HS-5 (cell line): ENCODE results near the gene BABAM2.
"Not testable (repeated sequence)": the region's sequence is repeated elsewhere in the genome, so short reads cannot be mapped to it uniquely, and the experiment has no call there.

Experiments used
- DNase-seq: peaks from one replicate; pipeline ENCODE4 v3.0.0-alpha.2; 2012; ENCODE audit warnings: low read depth

The BABAM2 gene

DNA sequence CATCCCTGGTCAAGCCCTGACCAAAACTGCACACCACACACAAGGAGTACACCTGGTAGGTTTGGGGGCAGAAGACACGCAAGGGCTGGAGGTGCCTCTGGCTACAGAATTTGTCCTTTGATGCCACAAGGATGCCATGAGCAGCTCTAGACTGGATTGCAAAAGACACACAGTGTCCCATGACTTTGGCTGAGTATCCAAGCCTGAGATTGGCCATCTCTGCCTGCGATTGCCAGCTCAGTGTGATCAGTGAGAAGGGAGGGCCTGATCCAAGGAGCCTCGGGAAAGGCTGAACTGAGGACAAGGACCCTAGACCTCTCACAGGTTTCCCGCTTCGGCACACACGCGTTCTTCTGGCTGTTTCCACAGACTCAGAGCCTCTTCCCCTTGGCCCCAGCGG is 442.2 kb downstream of the BABAM2 start:
- no peak for DNase-seq

DNA sequence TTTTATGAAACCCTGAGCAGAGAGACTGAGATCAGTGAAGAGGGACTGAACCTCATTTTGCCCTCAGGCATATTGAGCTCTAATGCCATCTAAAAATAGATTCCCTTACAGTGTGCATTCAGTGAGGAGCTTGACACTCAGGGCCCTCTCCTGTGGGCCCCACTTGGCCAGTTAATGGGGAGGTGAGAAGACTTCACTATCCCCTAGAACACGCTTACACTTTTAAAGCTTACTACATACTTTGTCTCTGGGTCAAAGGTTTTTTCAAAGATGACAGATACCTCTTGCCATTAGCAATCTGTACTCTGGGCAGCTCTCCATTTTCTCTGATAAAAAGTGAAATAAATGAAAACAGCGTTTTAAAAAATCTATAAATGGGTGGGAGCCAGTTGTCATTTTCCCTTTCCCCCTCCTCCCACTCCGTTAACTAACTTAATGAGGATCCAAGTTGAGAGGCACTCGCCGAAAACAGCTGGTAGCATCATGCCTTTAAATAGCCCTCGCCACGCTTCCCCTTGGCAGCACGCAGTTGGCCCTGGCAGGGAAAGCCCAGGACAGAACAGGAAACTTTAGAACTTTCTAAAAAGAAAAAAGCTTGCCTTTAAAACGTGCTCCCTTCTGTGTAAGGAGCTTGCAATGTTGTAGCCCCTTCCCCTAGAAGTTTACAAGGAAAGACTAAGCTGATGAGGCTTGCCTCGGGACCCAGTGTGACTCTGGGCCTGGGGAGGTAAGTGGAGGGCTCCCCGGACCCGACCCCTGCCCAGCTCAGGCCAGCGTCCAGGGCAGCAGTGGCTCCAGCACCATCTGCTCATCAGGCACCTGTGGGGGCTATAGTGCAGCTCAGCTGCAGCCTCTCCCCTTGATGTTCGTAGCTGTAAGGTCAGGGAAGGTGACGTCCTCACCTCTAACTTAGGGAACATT is 443.3 kb downstream of the BABAM2 start:
- DNase-seq = no peak

DNA sequence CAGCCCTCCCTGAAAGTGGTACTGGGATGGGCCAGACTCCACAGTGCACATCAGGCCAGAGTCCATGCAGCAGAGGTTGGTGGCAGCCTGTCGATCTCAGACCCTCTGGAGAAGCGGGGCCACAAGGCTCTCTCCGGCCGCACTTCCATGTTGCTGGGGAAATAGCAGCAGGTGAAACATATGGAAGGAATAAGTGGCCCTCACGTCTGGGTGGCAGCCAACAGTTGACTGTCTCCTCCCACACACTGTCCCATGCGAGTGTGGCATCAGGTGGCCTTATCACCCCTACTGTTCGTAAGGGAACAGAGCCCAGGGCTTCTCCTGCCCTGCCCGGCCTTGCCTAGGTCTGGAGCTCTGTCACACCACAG is 444.0 kb downstream of the BABAM2 start:
- no peak for DNase-seq

- DNase-seq = not testable (repeated sequence)
Observed at GRCh38 chr2:28335265-28335664, 444.7 kb downstream of the BABAM2 start.

DNA sequence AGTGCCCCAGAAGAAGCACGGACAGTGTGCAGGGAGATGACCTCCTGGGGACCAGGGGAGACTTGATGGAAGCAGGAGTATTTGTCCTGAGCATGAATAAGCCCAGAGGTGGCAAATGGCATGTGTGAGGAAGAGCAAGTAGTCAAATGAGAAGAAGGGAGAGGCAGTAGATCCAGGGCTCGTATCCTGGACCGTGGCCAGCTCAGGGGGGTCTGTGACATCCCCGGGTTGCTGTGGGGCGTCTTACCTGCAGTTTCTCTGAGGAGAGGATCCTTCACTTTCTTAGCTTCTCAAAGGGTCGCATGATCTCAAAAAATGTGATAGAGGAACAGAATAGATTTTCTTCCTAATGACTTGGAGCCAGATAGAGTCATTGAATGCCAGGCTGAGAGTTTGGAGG is 445.1 kb downstream of the BABAM2 start:
- DNase-seq = no peak

- no peak for DNase-seq
Observed at GRCh38 chr2:28336264-28336980, 445.9 kb downstream of the BABAM2 start.

- no peak for DNase-seq
Observed at GRCh38 chr2:28336982-28337627, 446.6 kb downstream of the BABAM2 start.

GRCh38 chr2:28338046-28338817 is 447.7 kb downstream of the BABAM2 start:
- DNase-seq = no peak

DNA sequence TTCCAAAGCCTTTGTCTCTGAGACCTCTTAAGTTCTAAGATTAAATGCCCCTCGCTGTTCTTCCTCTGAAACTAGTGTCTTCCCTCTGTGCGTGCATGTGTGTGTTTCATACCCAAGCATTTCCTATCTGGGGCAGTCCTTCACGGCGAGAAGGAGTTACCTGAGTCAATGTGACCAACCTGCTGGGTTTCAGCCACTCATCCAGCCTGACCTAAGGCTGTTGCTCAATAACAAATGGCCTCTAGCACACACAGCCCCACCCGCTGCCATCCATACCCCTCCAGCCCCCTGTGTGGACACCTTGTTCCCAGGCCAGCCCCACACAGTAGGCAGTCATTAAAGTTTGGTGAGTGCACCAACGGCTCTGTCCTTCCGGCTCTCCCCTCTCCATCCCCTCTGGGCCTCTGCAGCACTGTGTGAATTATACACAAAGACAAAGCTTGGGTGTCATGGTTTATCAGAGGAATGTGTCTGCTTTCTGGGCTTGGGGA is 448.3 kb downstream of the BABAM2 start:
- no peak for DNase-seq

DNA sequence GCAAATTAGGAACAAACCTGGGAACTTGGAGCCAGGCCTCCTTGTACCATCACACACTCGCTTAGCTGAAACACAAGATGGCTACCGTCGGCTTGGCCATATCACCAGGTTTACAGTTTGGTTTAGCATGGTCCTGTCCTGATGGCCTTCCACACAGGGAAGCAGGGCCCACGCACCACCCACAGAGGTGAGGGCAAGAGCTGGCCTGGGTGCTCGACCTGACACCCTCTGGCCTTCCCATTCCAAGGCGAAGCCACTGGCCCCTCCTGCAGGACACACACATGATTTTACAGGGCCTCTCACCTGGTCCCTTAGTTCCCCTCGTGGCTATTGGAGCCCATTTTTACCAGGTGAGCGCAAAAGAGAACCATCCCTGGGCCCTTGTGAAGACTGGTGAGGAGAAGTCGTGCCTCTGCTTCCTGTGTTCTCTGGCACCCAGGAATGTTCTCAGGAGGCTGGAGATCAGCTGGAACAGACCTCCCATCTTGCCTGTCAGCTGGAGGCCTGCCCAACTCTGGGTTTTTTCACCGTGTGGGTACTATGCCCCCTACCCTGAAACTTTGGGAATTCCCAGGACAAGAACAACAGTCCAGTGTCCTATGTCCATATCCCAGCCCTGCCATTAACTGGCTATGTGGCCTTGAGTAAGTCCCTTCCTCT is 449.1 kb downstream of the BABAM2 start:
- DNase-seq = no peak

DNA sequence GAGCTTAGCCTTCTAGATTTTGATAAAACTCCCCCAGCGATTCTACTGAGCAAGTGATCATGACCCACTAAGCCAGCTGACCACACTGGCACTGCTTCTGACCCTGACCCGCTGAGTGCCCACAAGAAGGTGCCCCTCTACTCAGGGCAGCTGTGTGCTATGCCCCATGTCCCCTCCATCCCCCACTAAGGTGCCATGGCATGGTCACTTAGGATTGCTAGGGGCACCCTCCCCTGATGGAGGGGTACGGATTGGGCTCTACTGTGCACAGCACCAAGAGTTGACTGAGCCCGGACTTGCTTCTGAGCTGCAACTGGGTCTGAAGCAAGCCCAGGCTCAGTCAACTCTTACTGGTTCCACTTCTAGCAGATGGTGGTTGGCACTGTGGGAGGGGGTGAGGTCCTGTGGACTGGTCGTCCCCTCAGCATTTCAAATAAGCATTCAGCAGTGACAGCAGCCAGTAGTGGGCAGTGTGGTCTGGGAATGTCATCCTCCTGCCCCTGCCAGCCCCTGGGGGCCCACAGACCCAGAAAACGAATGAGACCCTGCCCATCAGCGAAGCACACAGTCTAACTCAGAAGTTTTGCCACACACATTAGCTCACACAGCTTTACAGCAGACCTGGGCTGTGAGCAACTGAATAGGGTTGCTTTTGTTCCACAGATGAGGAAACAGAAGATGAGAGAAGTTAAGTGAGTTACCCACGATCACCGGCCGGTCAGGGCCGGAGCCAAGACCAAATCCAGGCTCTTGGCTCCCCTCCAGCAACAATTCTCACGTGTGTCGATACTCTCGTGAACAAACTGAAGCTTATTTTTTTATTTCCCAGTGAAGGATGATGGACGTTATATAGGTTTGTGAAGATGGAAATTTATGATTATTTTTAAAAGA is 450.0 kb downstream of the BABAM2 start:
- DNase-seq = no peak

DNA sequence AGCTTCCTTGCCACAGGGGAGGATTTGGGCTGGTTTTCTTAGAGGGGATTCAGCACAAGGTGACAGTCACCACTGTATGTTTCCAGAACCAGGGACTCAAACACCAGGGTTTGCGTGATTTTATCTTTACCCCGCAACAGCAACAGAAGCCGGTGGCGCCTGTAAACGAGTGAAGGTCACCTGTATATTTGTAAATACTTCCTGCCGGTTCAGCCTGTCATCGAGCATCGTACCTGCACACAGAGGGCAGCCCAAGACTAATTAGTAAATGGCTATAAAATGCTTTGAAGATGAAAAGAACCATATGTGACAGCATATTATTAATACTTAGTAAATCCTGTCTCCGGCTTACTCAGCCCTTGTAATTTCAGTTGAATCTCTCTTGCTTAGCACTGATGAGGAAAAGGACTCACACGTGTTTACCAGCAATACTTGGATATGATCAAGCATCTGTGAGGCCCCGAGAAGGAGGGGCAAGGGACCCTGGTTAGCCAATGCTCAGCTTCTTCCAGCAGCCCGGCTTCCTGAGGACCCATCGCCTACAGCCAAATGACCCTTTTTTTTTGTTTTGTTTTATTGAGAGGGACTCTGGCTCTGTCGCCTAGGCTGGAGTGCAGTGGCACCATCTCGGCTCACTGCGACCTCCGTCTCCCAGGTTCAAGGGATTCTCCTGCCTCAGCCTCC is 450.8 kb downstream of the BABAM2 start:
- DNase-seq = no peak

GRCh38 chr2:28342081-28342967 is 451.8 kb downstream of the BABAM2 start:
- DNase-seq = no peak

DNA sequence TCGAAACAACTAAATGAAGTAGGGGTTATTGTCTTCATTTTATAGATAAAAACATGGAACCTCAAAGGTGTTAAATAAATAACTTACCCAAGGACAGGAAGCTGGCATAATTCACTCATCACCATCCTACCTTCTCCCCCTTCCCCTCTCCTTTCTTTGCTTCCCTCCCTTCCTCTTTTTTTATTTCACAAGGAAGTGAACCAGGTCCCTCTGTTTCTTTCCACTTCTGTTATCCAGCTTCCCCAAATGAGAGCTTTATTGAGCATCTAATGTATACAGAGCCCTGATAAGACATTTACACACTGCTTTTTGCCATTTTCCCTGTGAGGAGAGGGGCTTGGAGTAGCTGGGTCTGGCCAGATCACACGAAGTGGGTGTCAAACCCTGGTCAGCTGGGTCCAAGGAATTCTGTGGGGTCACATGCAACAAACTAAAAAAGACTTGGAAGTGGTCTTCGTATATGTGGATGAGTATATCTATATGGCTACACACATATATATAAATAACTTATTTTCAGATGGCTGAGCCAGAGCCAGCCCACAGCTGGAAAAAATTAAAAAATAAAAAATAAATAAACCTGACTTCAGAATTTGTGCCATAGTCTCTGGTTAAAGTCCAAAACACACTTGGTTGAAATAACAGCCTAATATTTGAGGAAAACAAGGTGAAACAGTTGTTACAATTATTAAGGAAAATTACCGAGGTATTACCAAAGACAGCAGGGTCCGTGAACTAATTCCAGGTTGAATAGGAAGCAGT is 452.8 kb downstream of the BABAM2 start:
- DNase-seq = no peak

GRCh38 chr2:28343971-28344715 is 453.6 kb downstream of the BABAM2 start:
- DNase-seq = no peak

GRCh38 chr2:28344756-28345373 is 454.3 kb downstream of the BABAM2 start:
- DNase-seq = no peak

DNA sequence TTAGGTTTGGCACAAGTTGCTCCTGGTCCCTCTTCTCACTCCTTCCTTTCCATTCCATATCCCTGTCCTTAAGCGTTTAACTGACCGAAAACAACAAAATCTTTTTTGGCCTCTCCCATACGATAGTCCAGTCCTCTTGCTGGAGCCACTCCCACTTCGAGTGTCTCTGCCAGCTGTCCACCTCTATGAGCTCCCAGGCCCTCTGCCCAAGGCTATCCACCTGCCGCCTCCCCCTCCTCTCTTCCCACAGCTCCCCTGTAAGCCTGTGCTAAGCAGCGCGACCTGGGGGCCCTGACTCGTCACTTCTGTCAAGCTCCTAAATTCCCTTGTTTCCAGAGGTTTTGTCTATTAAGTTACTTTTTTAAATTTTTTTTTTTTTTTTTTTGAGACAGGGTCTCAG is 455.1 kb downstream of the BABAM2 start:
- DNase-seq = no peak
